GM12878 (cell line): ENCODE results near the gene SNRNP200. TPM values are rescaled to one million over a fixed set of nuclear protein-coding genes. Genes with fewer than 3 reads are reported as not detected.

Experiments
- BRCA1 ChIP-seq: IDR thresholded peaks from 2 replicates; pipeline ENCODE4 v1.6.1; 2011; ENCODE audit warnings: low read depth, low read length, improper control_type of control experiment
- EED ChIP-seq: sonication (generic); IDR thresholded peaks from 2 replicates; pipeline ENCODE4 v1.6.1; 2016; ENCODE audit warnings: antibody characterized with exemption, low read depth
- EZH2 ChIP-seq: IDR thresholded peaks from 2 replicates; pipeline ENCODE4 v1.6.1; 2012; ENCODE audit warnings: low read depth, mild to moderate bottlenecking, control low read depth, inconsistent platforms, low read length, borderline replicate concordance; ENCODE audit not compliant: control insufficient read depth
- HDGF ChIP-seq: fragments of 450-650 bp; IDR thresholded peaks from 2 replicates; pipeline ENCODE4 v1.6.1; 2016; ENCODE audit warnings: antibody characterized with exemption
- IKZF2 ChIP-seq, 2 experiments: fragments of 450-650 bp; IDR thresholded peaks; 2 replicates each; pipeline ENCODE4 v1.6.1; 2017; ENCODE audit warnings: mild to moderate bottlenecking in 2 of 2, moderate library complexity in 2 of 2
- MEF2A ChIP-seq: IDR thresholded peaks from 2 replicates; pipeline ENCODE4 v1.6.1; 2011; ENCODE audit warnings: low read depth, mild to moderate bottlenecking, low read length, moderate library complexity; ENCODE audit not compliant: insufficient read depth
- MTA2 ChIP-seq: fragments of 450-650 bp; IDR thresholded peaks from 2 replicates; pipeline ENCODE4 v1.6.1; 2016; ENCODE audit warnings: low read depth, mild to moderate bottlenecking, moderate library complexity
- MTA3 ChIP-seq: IDR thresholded peaks from 2 replicates; pipeline ENCODE4 v1.6.1; 2012; ENCODE audit warnings: low read length, inconsistent platforms, borderline replicate concordance
- MXI1 ChIP-seq: fragments of 150-350 bp; IDR thresholded peaks from 2 replicates; pipeline ENCODE4 v1.6.1; 2011; ENCODE audit warnings: low read depth, mild to moderate bottlenecking, inconsistent platforms, low read length, improper control_type of control experiment
- PML ChIP-seq: IDR thresholded peaks from 2 replicates; pipeline ENCODE4 v1.6.1; 2012; ENCODE audit warnings: low read length, inconsistent platforms
- RB1 ChIP-seq: fragments of 450-650 bp; formaldehyde crosslinking; IDR thresholded peaks from 2 replicates; pipeline ENCODE4 v1.6.1; 2017; ENCODE audit warnings: mild to moderate bottlenecking, borderline replicate concordance
- SRF ChIP-seq, 2 experiments: IDR thresholded peaks; 2 replicates each; pipeline ENCODE4 v1.6.1; 2011; ENCODE audit warnings: low read depth in 2 of 2, low read length in 2 of 2, mild to moderate bottlenecking in 1 of 2, moderate library complexity in 1 of 2
- polyA plus RNA-seq, 11 experiments: library from polyadenylated mRNA; depleted of rRNA in 4 of 11; unstranded in 6 of 11; stranded (reverse) in 5 of 11; fragments of >200 nt; fragmentation: Nextera tagmentation in 4 of 11; fragmentation: Illumina TruSeq in 1 of 11; extraction: Ambion mirVana in 4 of 11; extraction: Trizol in 1 of 11; gene quantifications; 1 replicate in 1 of 11; 2 replicates in 10 of 11; pipeline versions ENCODE4 v1.2.1 to v1.2.3, GENCODE V29; 2011 to 2016; ENCODE audit warnings: inconsistent platforms in 2 of 11, missing spikeins in 2 of 11, low read depth in 1 of 11
- total RNA-seq, 4 experiments: library from RNA; depleted of rRNA in 3 of 4; stranded (reverse); fragments of >200 nt in 3 of 4; fragmentation: Illumina TruSeq in 1 of 4; extraction: Trizol in 1 of 4; gene quantifications; 2 replicates each; pipeline versions ENCODE4 v1.2.1 to v1.2.3, GENCODE V29; 2013 to 2021
- TF ChIP-seq, protein P1 (sequence below): fragments of 450-650 bp; IDR thresholded peaks from 2 replicates; pipeline ENCODE4 v1.6.1; 2016; ENCODE audit warnings: mild to moderate bottlenecking
- TF ChIP-seq, protein P2 (sequence below): fragments of 450-650 bp; IDR thresholded peaks from 2 replicates; pipeline ENCODE4 v1.6.1; 2017; ENCODE audit warnings: low read depth, mild to moderate bottlenecking, moderate library complexity
- TF ChIP-seq, protein P3 (sequence below): fragments of 450-650 bp; IDR thresholded peaks from 2 replicates; pipeline ENCODE4 v1.6.1; 2017; ENCODE audit warnings: borderline replicate concordance
- TF ChIP-seq, protein P4 (sequence below): fragments of 450-650 bp; IDR thresholded peaks from 2 replicates; pipeline ENCODE4 v1.6.1; 2017; ENCODE audit warnings: mild to moderate bottlenecking, low read depth, inconsistent platforms; ENCODE audit not compliant: poor library complexity, severe bottlenecking
- TF ChIP-seq, protein P5 (sequence below): IDR thresholded peaks from 2 replicates; pipeline ENCODE4 v1.6.1; 2011; ENCODE audit warnings: mild to moderate bottlenecking, low read depth, low read length, moderate library complexity; ENCODE audit not compliant: insufficient replicate concordance
- TF ChIP-seq, protein P6 (sequence below): fragments of 450-650 bp; IDR thresholded peaks from 2 replicates; pipeline ENCODE4 v1.6.1; 2014; ENCODE audit warnings: mild to moderate bottlenecking

SNRNP200 gene
- total and polyA plus RNA-seq, 10 of the 15 experiments (the other 5 are each of a cell fraction or from before 2014, with no cell fraction given) = 59.2 to 176 (median 106) TPM

DNA sequence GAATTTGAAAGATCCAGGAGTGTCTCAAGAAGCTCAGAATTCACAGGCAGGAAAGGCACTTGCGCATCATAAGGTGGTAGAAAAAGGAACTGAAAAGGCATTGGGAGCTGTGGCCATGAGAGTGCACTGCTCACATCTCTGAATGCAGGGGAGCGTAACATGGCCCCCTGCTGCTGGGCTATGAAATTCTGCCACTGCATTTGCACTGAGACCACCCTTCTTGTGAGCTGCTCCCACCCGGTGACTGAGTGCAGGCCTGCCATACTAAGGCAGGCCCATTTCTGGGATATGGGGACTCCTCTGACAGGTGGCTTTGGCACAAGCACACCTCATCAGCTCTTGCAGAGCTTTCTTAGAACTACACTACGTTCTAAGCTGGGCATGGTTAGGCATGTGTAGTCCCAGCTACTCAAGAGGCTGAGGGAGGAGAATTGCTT, 71.4 kb downstream of the SNRNP200 start (continued):
- TF ChIP-seq, protein P1, sequence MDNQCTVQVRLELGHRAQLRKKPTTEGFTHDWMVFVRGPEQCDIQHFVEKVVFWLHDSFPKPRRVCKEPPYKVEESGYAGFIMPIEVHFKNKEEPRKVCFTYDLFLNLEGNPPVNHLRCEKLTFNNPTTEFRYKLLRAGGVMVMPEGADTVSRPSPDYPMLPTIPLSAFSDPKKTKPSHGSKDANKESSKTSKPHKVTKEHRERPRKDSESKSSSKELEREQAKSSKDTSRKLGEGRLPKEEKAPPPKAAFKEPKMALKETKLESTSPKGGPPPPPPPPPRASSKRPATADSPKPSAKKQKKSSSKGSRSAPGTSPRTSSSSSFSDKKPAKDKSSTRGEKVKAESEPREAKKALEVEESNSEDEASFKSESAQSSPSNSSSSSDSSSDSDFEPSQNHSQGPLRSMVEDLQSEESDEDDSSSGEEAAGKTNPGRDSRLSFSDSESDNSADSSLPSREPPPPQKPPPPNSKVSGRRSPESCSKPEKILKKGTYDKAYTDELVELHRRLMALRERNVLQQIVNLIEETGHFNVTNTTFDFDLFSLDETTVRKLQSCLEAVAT = no peak
- TF ChIP-seq BRCA1 (no peak), EED (peak; percentile 64), IKZF2 (IDR thresholded peaks at IDR 0.05) (peak; percentile 65 to 72), MEF2A (no peak), EZH2 (no peak), MTA3 (no peak), SRF (IDR thresholded peaks at IDR 0.05; ENCODE audit: low read depth in 2 of 2, low read length in 2 of 2) (no peak), HDGF (peak; percentile 76), PML (no peak), MXI1 (no peak), RB1 (no peak), MTA2 (peak; percentile 62)
- TF ChIP-seq, protein P2, sequence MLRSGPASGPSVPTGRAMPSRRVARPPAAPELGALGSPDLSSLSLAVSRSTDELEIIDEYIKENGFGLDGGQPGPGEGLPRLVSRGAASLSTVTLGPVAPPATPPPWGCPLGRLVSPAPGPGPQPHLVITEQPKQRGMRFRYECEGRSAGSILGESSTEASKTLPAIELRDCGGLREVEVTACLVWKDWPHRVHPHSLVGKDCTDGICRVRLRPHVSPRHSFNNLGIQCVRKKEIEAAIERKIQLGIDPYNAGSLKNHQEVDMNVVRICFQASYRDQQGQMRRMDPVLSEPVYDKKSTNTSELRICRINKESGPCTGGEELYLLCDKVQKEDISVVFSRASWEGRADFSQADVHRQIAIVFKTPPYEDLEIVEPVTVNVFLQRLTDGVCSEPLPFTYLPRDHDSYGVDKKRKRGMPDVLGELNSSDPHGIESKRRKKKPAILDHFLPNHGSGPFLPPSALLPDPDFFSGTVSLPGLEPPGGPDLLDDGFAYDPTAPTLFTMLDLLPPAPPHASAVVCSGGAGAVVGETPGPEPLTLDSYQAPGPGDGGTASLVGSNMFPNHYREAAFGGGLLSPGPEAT = peak; percentile 59
- TF ChIP-seq, protein P3, sequence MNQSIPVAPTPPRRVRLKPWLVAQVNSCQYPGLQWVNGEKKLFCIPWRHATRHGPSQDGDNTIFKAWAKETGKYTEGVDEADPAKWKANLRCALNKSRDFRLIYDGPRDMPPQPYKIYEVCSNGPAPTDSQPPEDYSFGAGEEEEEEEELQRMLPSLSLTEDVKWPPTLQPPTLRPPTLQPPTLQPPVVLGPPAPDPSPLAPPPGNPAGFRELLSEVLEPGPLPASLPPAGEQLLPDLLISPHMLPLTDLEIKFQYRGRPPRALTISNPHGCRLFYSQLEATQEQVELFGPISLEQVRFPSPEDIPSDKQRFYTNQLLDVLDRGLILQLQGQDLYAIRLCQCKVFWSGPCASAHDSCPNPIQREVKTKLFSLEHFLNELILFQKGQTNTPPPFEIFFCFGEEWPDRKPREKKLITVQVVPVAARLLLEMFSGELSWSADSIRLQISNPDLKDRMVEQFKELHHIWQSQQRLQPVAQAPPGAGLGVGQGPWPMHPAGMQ = no peak
- TF ChIP-seq, protein P4, sequence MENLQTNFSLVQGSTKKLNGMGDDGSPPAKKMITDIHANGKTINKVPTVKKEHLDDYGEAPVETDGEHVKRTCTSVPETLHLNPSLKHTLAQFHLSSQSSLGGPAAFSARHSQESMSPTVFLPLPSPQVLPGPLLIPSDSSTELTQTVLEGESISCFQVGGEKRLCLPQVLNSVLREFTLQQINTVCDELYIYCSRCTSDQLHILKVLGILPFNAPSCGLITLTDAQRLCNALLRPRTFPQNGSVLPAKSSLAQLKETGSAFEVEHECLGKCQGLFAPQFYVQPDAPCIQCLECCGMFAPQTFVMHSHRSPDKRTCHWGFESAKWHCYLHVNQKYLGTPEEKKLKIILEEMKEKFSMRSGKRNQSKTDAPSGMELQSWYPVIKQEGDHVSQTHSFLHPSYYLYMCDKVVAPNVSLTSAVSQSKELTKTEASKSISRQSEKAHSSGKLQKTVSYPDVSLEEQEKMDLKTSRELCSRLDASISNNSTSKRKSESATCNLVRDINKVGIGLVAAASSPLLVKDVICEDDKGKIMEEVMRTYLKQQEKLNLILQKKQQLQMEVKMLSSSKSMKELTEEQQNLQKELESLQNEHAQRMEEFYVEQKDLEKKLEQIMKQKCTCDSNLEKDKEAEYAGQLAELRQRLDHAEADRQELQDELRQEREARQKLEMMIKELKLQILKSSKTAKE = peak; percentile 28
- TF ChIP-seq, protein P5, sequence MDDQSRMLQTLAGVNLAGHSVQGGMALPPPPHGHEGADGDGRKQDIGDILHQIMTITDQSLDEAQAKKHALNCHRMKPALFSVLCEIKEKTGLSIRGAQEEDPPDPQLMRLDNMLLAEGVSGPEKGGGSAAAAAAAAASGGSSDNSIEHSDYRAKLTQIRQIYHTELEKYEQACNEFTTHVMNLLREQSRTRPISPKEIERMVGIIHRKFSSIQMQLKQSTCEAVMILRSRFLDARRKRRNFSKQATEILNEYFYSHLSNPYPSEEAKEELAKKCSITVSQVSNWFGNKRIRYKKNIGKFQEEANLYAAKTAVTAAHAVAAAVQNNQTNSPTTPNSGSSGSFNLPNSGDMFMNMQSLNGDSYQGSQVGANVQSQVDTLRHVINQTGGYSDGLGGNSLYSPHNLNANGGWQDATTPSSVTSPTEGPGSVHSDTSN = no peak
- TF ChIP-seq, protein P6, sequence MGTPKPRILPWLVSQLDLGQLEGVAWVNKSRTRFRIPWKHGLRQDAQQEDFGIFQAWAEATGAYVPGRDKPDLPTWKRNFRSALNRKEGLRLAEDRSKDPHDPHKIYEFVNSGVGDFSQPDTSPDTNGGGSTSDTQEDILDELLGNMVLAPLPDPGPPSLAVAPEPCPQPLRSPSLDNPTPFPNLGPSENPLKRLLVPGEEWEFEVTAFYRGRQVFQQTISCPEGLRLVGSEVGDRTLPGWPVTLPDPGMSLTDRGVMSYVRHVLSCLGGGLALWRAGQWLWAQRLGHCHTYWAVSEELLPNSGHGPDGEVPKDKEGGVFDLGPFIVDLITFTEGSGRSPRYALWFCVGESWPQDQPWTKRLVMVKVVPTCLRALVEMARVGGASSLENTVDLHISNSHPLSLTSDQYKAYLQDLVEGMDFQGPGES = no peak
